IPS-18c (cell line): ENCODE data around the gene PRIM2.
"Not testable (repeated sequence)": the region's sequence is repeated elsewhere in the genome, so short reads cannot be mapped to it uniquely, and the experiment has no call there.

Experiments
- H3K4me3 ChIP-seq: 2 replicates; pipeline ENCODE4 v1.7.0; 2013; ENCODE audit warnings: low read depth, mild to moderate bottlenecking, low read length, moderate library complexity; ENCODE audit not compliant: insufficient read depth
- H3K9me3 ChIP-seq: one replicate; pipeline ENCODE4 v1.6.1; 2013; ENCODE audit warnings: mild to moderate bottlenecking, low read length, moderate library complexity; ENCODE audit not compliant: control insufficient read depth, insufficient read depth

Gene PRIM2

DNA sequence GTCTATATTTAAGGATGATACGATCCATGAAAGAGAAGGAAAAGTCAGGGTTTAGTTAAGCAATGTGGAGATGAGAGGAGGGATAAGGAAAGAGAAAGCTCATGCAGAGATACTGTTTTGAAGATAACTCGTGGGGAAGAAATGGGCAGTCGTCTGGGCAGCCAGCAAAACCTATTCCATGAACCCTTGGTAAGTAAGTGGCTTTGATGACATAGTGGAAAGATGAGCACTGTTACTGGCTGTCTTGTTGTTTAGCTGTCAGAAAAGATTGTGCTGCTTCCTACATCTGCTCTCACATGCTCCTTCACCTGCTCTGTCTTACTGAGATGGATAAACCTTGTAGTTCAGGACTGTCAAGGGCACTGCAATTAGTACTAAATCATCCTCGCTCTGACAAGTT, 143.6 kb downstream of the PRIM2 start:
- not testable (repeated sequence) for H3K9me3 ChIP-seq

GRCh38 chr6:57463809-57464208, 146.4 kb downstream of the PRIM2 start:
- not testable (repeated sequence) for H3K4me3 ChIP-seq, H3K9me3 ChIP-seq

More for the DNA sequence above, 143.6 kb downstream of the PRIM2 start:
- not testable (repeated sequence) for H3K4me3 ChIP-seq

- H3K4me3 ChIP-seq, result not testable (repeated sequence)
Observed at GRCh38 chr6:57465968-57466367, 148.5 kb downstream of the PRIM2 start.

DNA sequence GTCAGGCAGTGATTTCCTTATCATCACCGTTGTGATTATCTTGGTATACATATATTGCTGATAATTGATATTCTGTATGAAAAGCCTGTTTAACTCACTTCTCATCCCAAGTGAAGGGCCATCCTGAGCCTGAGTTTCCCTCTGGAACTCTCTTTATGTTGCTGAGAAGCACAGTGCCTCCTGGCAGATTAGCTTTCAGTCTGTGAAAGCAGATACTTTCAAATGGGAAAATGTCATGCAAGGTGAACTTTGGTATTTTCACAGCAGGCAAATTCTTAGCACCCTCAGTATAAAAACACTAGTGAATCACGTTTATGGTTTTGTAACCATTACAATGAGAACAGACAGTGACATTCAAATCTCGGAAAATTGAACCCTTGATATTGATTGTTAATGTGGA, 151.6 kb downstream of the PRIM2 start:
- Histone ChIP-seq H3K9me3 (no peaks in the 10 kb centered on the region), H3K4me3 (no peak overlapping the region)

More at GRCh38 chr6:57465968-57466367, 148.5 kb downstream of the PRIM2 start:
- not testable (repeated sequence) for H3K9me3 ChIP-seq

GRCh38 chr6:57470148-57470547, 152.7 kb downstream of the PRIM2 start:
- not testable (repeated sequence) for H3K4me3 ChIP-seq, H3K9me3 ChIP-seq

- H3K4me3 ChIP-seq, H3K9me3 ChIP-seq: not testable (repeated sequence)
Observed at GRCh38 chr6:57471314-57471864, 154.0 kb downstream of the PRIM2 start.

DNA sequence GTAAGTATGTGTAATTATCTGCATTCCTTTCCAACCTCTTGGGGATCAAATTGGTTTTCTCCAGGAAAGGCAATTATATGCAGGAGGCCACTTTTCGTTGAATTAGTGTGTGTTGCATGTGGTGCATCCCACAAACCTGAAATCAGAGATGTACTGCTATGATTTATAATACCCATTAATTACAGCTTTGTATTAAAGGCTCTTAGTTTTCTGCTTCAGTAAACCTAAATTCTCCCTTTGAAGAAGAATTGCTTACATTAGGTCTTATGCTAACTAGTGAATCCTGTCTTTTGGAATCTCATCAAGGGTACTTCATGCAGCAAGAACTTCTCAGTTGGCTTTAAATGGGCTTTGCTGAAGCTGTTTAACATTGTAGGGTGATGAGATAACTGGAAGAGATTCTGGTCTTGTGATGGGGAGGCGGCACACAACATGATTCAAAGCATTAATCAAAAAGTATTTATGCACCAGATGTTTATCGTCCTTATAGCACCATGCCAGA, 155.5 kb downstream of the PRIM2 start:
- H3K4me3 ChIP-seq, H3K9me3 ChIP-seq: not testable (repeated sequence)

DNA sequence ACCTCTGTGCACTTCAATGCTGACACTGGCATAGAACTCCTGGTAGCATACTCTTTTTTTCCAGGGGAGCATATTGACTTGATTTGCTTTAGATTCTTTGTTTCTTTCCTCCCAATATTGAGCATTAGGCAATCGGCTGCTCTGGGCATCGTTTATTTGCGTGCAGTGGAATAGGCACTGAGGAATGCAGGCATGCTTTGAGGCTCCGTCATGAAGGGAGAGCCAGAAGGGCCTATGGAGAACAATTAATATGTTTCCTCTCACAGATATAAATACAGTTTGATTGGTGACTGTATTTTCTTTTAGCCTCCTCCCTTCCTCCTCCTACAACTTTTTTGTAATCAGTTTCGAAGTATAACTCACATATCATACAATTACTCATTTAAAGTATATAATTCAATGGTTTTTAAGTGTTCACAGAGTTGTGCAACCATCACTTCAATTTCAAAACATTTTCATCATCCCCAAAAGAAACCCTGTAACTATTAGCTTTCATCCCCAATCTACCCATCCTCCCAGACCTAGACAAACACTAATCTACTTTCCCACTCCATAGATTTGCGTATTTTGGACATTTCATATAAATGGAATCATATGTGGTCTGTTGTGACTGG, 157.5 kb downstream of the PRIM2 start:
- not testable (repeated sequence) for H3K4me3 ChIP-seq, H3K9me3 ChIP-seq

GRCh38 chr6:57475656-57476055, 158.2 kb downstream of the PRIM2 start:
- H3K9me3 ChIP-seq, H3K4me3 ChIP-seq: not testable (repeated sequence)

DNA sequence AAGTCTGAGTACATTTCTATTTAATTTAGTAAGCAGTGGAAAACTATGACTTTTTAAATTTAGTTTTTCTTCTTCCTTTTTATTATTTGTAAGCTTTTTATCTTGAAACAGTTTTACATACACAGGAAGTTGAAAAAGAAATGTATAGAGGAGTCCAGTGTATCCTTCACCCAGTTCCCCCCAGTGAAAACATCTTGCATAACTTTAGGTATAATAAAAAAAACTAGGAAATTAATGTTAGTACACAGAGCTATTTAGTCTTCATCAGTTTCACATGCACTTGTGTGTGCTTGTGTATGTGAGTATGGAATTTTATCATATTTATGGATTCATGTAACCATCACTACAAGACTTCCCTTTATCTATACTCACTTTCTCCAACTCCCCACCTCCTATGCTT, 162.8 kb downstream of the PRIM2 start:
- H3K9me3 ChIP-seq, H3K4me3 ChIP-seq: not testable (repeated sequence)

GRCh38 chr6:57481121-57481520, 163.7 kb downstream of the PRIM2 start:
- H3K4me3 ChIP-seq, H3K9me3 ChIP-seq: not testable (repeated sequence)

GRCh38 chr6:57482471-57482870, 165.0 kb downstream of the PRIM2 start:
- H3K9me3 ChIP-seq, H3K4me3 ChIP-seq: not testable (repeated sequence)

DNA sequence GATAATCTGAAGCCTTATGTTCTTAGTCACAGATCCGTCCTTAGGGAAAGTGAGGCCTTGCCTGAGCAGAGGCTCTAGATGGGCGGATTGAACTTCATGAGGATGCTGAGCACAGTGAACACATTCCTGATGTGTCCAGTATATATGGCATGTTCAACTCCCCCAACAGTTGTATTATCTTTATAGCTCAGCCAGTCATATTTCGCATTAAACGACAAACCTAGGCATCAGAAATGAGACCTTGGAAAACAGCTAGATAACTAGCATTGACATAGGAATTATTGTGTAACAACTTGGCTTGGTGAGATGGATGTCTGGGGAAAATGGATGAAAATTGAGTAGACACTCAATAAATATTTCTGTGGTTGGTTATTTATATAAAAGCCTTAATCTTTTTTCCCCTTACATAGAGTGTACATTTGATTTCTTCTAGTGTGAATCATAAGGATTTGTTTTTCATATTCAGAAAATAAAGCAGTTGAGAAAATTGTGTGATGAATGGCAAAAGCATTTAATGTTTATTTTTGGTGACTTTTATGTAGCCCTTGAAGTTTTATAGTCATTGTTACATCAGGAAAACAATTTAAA, 169.2 kb downstream of the PRIM2 start:
- not testable (repeated sequence) for H3K4me3 ChIP-seq, H3K9me3 ChIP-seq

- not testable (repeated sequence) for H3K9me3 ChIP-seq, H3K4me3 ChIP-seq
Observed at GRCh38 chr6:57488551-57488950, 171.1 kb downstream of the PRIM2 start.

DNA sequence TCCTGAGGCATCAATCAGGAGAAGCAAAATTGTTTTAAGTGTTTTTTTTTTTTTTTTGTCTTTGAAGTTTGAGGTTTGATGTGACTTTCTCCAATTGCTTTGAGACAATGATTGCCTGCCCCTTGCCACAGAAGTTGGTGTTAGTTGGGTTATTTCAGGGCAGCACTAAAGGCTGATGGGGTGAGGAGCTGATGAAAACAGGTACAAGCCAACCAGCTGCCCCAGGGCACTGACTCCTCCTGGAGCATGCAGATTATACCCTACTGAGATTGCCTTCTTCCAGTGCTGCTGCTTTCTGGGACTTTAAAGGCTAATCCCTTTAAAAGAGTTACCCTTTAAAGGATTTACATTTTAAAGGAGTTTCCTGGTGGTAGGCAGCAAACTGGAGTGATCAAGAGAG, 172.5 kb downstream of the PRIM2 start:
- H3K4me3 ChIP-seq, H3K9me3 ChIP-seq: not testable (repeated sequence)

GRCh38 chr6:57491795-57492194, 174.4 kb downstream of the PRIM2 start:
- H3K9me3 ChIP-seq, H3K4me3 ChIP-seq: not testable (repeated sequence)

- H3K4me3 ChIP-seq, H3K9me3 ChIP-seq: not testable (repeated sequence)
Observed at GRCh38 chr6:57496251-57496650, 178.8 kb downstream of the PRIM2 start.

- H3K4me3 ChIP-seq, H3K9me3 ChIP-seq: not testable (repeated sequence)
Observed at GRCh38 chr6:57500368-57501021, 183.1 kb downstream of the PRIM2 start.
